ENCODE data around the gene PCDH1. TPM values are rescaled to one million over a fixed set of nuclear protein-coding genes. Genes with fewer than 3 reads are reported as not detected.
"Not testable (repeated sequence)": the region's sequence is repeated elsewhere in the genome, so short reads cannot be mapped to it uniquely, and the experiment has no call there.

Gene PCDH1
- 0.45 and 0.61 TPM in 2 replicates for total RNA-seq (2021)
- percentile 13 among the genes with signal in this experiment for Bru-seq, nascent RNA
- BruChase-seq, experiment 1, labeled RNA remaining after a 2-hour chase, result percentile 15 among the genes with signal in this experiment
- BruChase-seq, experiment 2, labeled RNA remaining after a 6-hour chase, result percentile 16 among the genes with signal in this experiment
- long read RNA-seq, result 0 reads

GRCh38 chr5:141878186-141878710 lies at the start of gene PCDH1:
Gene PCDH1 (minus strand): TSS chr5:141878410. CDS start chr5:141878262, 148 bp downstream.
- H3K4me1 ChIP-seq (ENCODE audit: insufficient read depth, low read length, poor library complexity, severe bottlenecking), result peaks cover 27% of the 10 kb centered on the region
- H3K27me3 ChIP-seq (replicated peaks; ENCODE audit: insufficient read depth, low read depth, low read length, poor library complexity), result peaks cover 75% of the 10 kb centered on the region
- intact Hi-C loops (cut with micrococcal nuclease; ENCODE audit: unreplicated experiment), result loop anchor here (5.0 kb wide), 1 partner anchor 286 kb away; no protein-coding TSS in a partner anchor

GRCh38 chr5:141926434-141926833 lies 48.2 kb upstream of the PCDH1 start:
- H3K4me3 ChIP-seq (ENCODE audit: low read depth, low read length, poor library complexity, severe bottlenecking), result no peak overlapping the region
- peaks cover 10% of the 10 kb centered on the region for H3K4me1 ChIP-seq (ENCODE audit: insufficient read depth, low read length, poor library complexity, severe bottlenecking)
- peaks cover 43% of the 10 kb centered on the region for H3K36me3 ChIP-seq (ENCODE audit: insufficient read depth, low read length, poor library complexity, severe bottlenecking)
- ChIA-PET POLR2A (ENCODE audit: low non-redundant PET) (no interaction called here), CTCF (no interaction called here)
- TF ChIP-seq CTCF (conservative IDR thresholded peaks at IDR 0.05; ENCODE audit: low read depth, low read length), result no peak
- no peak for TF ChIP-seq EZH2 (IDR thresholded peaks at IDR 0.05; ENCODE audit: borderline replicate concordance, low read depth, low read length, poor library complexity, severe bottlenecking)
- H3K27me3 ChIP-seq (replicated peaks; ENCODE audit: insufficient read depth, low read depth, low read length, poor library complexity), result no peaks in the 10 kb centered on the region
- intact Hi-C loops (cut with micrococcal nuclease; ENCODE audit: unreplicated experiment), result no loop called here
- no peaks in the 10 kb centered on the region for H3K9me3 ChIP-seq (ENCODE audit: low read depth, low read length, poor library complexity, severe bottlenecking)
- BruUV-seq (replicated peaks), result no TSS peak
- no peak for DNase-seq (ENCODE audit: low spot score)
- no peak overlapping the region for H3K27ac ChIP-seq (ENCODE audit: low read depth, low read length, poor library complexity, severe bottlenecking)

More at GRCh38 chr5:141878186-141878710, at the start of gene PCDH1:
- Histone ChIP-seq H3K27ac (ENCODE audit: low read depth, low read length, poor library complexity, severe bottlenecking) (no peak within 1 kb of the TSS), H3K36me3 (ENCODE audit: insufficient read depth, low read length, poor library complexity, severe bottlenecking) (no peaks in the 10 kb centered on the region), H3K9me3 (ENCODE audit: low read depth, low read length, poor library complexity, severe bottlenecking) (no peaks in the 10 kb centered on the region), H3K4me3 (ENCODE audit: low read depth, low read length, poor library complexity, severe bottlenecking) (peak within 1 kb of the TSS; percentile 53)
- CTCF ChIA-PET, result interaction anchor here (0.6 to 3.7 kb wide), 19 partner anchors 46 to 1068 kb away, joined by 3 to 42 read pairs (median 4); partner anchors contain the start of gene RNF14
- DNase-seq (ENCODE audit: low spot score), result peak; percentile 42
- POLR2A ChIA-PET (ENCODE audit: low non-redundant PET), result no interaction called here
- TF ChIP-seq EZH2 (IDR thresholded peaks at IDR 0.05; ENCODE audit: borderline replicate concordance, low read depth, low read length, poor library complexity, severe bottlenecking) (no peak), CTCF (conservative IDR thresholded peaks at IDR 0.05; ENCODE audit: low read depth, low read length) (no peak)
- BruUV-seq (replicated peaks), result no TSS peak

GRCh38 chr5:141923448-141924313 lies 45.5 kb upstream of the PCDH1 start, which contains the start of gene DELE1:
Gene DELE1 (plus strand): TSS chr5:141923871. CDS start chr5:141923942, 71 bp downstream.
- POLR2A ChIA-PET (ENCODE audit: low non-redundant PET), result interaction anchor here (0.6 kb wide), 1 partner anchor 129 kb away, joined by 3 read pairs; no protein-coding TSS in a partner anchor
- CTCF ChIA-PET, result interaction anchor here (0.6 to 0.9 kb wide), 2 partner anchors 45 to 219 kb away, joined by 3 to 4 read pairs; no protein-coding TSS in a partner anchor
- H3K36me3 ChIP-seq (ENCODE audit: insufficient read depth, low read length, poor library complexity, severe bottlenecking), result peaks cover 23% of the 10 kb centered on the region
- H3K9me3 ChIP-seq (ENCODE audit: low read depth, low read length, poor library complexity, severe bottlenecking), result no peaks in the 10 kb centered on the region
- no peak for TF ChIP-seq CTCF (conservative IDR thresholded peaks at IDR 0.05; ENCODE audit: low read depth, low read length)
- no peak for TF ChIP-seq EZH2 (IDR thresholded peaks at IDR 0.05; ENCODE audit: borderline replicate concordance, low read depth, low read length, poor library complexity, severe bottlenecking)
- H3K27me3 ChIP-seq (replicated peaks; ENCODE audit: insufficient read depth, low read depth, low read length, poor library complexity), result no peaks in the 10 kb centered on the region
- H3K27ac ChIP-seq (ENCODE audit: low read depth, low read length, poor library complexity, severe bottlenecking), result peak within 1 kb of the TSS; percentile 97
- BruUV-seq (replicated peaks), result TSS peak; percentile 88
- peak; percentile 98 for DNase-seq (ENCODE audit: low spot score)
- peak within 1 kb of the TSS; percentile 78 for H3K4me3 ChIP-seq (ENCODE audit: low read depth, low read length, poor library complexity, severe bottlenecking)
- intact Hi-C loops (cut with micrococcal nuclease; ENCODE audit: unreplicated experiment), result no loop called here
- H3K4me1 ChIP-seq (ENCODE audit: insufficient read depth, low read length, poor library complexity, severe bottlenecking), result peaks cover 10% of the 10 kb centered on the region

GRCh38 chr5:141922827-141923447 lies 44.7 kb upstream of the PCDH1 start:
- H3K27ac ChIP-seq (ENCODE audit: low read depth, low read length, poor library complexity, severe bottlenecking), result peak overlapping the region; percentile 97
- CTCF ChIA-PET, result interaction anchor here (0.9 kb wide), 1 partner anchor 220 kb away, joined by 4 read pairs; no protein-coding TSS in a partner anchor
- intact Hi-C loops (cut with micrococcal nuclease; ENCODE audit: unreplicated experiment); BruUV-seq (replicated peaks); H3K4me1 ChIP-seq (ENCODE audit: insufficient read depth, low read length, poor library complexity, severe bottlenecking); DNase-seq (ENCODE audit: low spot score); POLR2A ChIA-PET (ENCODE audit: low non-redundant PET); H3K9me3 ChIP-seq (ENCODE audit: low read depth, low read length, poor library complexity, severe bottlenecking); H3K27me3 ChIP-seq (replicated peaks; ENCODE audit: insufficient read depth, low read depth, low read length, poor library complexity): not testable (repeated sequence)
- peaks cover 15% of the 10 kb centered on the region for H3K36me3 ChIP-seq (ENCODE audit: insufficient read depth, low read length, poor library complexity, severe bottlenecking)
- peak overlapping the region; percentile 78 for H3K4me3 ChIP-seq (ENCODE audit: low read depth, low read length, poor library complexity, severe bottlenecking)

All from A673 (cell line).